ENCODE data around the gene MMP20. TPM values are rescaled to one million over a fixed set of nuclear protein-coding genes. Genes with fewer than 3 reads are reported as not detected.

The MMP20 gene
- total RNA-seq, 1 experiment from 2014 or later, result not detected

DNA sequence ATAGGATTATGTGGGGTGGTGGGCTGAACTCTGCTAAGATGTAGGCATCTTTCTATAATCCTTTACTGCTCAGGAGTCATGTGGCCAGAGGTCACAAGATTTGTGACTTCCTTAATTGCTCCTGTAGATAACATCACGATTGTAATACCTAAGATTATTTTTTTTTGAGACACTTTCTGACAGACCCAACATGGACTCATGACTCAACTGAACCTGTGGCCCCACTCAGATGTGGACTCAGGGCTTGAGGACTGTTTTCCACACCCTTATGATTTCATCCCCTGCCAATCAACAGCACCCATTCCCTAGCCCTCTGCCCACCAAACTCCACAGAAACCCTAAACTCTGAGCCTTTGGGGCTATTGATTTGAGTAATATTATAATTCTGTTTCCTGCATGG lies 59.0 kb downstream of the MMP20 start:
- Histone ChIP-seq H2BK15ac (ENCODE audit: low read depth, low read length) (no peak overlapping the region), H4K8ac (replicated peaks; ENCODE audit: insufficient read length, low read depth, low read length) (no peak overlapping the region), H3K18ac (ENCODE audit: insufficient read length, low read depth, low read length) (no peak overlapping the region), H3K27me3 (ENCODE audit: insufficient read depth, low read length) (no peaks in the 10 kb centered on the region), H2AFZ (ENCODE audit: low read length) (no peak overlapping the region), H3K56ac (ENCODE audit: insufficient read length, low read depth, low read length) (no peak overlapping the region), H3K4me2 (ENCODE audit: insufficient read depth, insufficient read length, low read length) (no peak overlapping the region), H4K91ac (ENCODE audit: insufficient read length, low read depth, low read length) (no peak overlapping the region), H3T11ph (ENCODE audit: low read length) (no peak overlapping the region), H4K20me1 (ENCODE audit: control insufficient read depth, insufficient read depth, insufficient read length) (no peaks in the 10 kb centered on the region), H3K4me1 (ENCODE audit: insufficient read depth, low read length) (no peaks in the 10 kb centered on the region), H3K9me3 (ENCODE audit: control insufficient read depth, low read depth, low read length) (peaks cover 14% of the 10 kb centered on the region), H4K5ac (ENCODE audit: insufficient read length, low read depth, low read length) (no peak overlapping the region), H2AK5ac (ENCODE audit: insufficient read length, low read length) (no peak overlapping the region), H2BK120ac (ENCODE audit: low read depth, low read length, poor library complexity, severe bottlenecking) (no peak overlapping the region), H3K79me2 (ENCODE audit: insufficient read depth, low read length) (no peaks in the 10 kb centered on the region), H3K79me1 (ENCODE audit: insufficient read depth, low read depth, low read length, poor library complexity, severe bottlenecking) (no peaks in the 10 kb centered on the region), H3K9ac (ENCODE audit: extremely low read depth, insufficient read length, low read length) (no peak overlapping the region), H3K27ac (ENCODE audit: insufficient read length, low read depth, low read length) (no peak overlapping the region), H3K14ac (ENCODE audit: insufficient read depth, low read length) (no peak overlapping the region), H3K23ac (ENCODE audit: insufficient read length, low read depth, low read length) (no peak overlapping the region), H2BK20ac (ENCODE audit: low read depth, low read length, poor library complexity, severe bottlenecking) (no peak overlapping the region), H2BK12ac (ENCODE audit: insufficient read length, low read depth, low read length) (no peak overlapping the region), H3K4ac (ENCODE audit: low read depth, low read length) (no peak overlapping the region), H2BK5ac (ENCODE audit: insufficient read length, low read length) (no peak overlapping the region), H3K23me2 (ENCODE audit: insufficient read length, low read depth, low read length, poor library complexity, severe bottlenecking) (no peaks in the 10 kb centered on the region)
- TF ChIP-seq CTCF (conservative IDR thresholded peaks at IDR 0.05), result no peak
- Mint-ChIP-seq H3K36me3 (ENCODE audit: insufficient read depth in 1 of 3, low read depth in 3 of 3) (peaks cover 16 to 36% (median 31%) of the 10 kb centered on the region in 3 experiments), H3K27me3 (ENCODE audit: low read depth) (no peaks in the 10 kb centered on the region), H3K4me1 (no peaks in the 10 kb centered on the region), H3K9me3 (peaks cover 33 to 40% of the 10 kb centered on the region in 2 experiments), H3K27ac (no peak overlapping the region; a peak in 1 of 7 replicates), H3K4me3 (no peak overlapping the region)
- no peak for DNase-seq
- no CpG with 5 or more reads among the region's 1 CpG for WGBS (ENCODE audit: extremely low coverage, insufficient read length, low lambda C conversion rate)

Data from H9 (cell line).